ENCODE measurements around the gene E2F1. TPM values are rescaled to one million over a fixed set of nuclear protein-coding genes. Genes with fewer than 3 reads are reported as not detected.

The E2F1 gene
- total RNA-seq, 2 donors from 2014 or later, result 4.6 to 23.3 TPM

DNA sequence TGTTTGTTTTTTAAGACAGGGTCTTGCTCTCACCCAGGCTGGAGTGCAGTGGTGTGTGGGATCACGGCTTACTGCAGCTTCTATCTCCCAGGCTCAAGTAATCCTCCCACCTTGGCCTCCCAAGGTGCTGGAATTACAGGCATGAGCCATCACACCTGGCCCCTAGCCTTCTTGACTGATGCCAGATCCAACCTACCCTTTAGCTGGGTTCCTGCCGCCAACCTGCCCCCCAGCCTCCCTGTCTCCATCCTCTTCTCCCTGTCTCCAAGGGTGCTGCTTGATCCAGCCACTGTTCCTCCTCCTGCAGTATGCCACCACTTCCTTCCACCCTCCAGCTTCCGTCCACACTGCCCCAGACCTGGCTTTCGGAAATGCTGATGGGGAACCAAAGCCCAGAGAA, 27.3 kb downstream of the E2F1 start:
- Histone ChIP-seq H3K9ac (ENCODE audit: low read depth in 2 of 2, low read length in 2 of 2) (no peak overlapping the region), H3K27ac (no peak overlapping the region), H3K27me3 (no peaks in the 10 kb centered on the region), H3K4me1 (peaks cover under 1% of the 10 kb centered on the region), H3K9me3 (no peaks in the 10 kb centered on the region), H3K36me3 (no peaks in the 10 kb centered on the region), H3K4me3 (no peak overlapping the region)
- TF ChIP-seq, protein P1, sequence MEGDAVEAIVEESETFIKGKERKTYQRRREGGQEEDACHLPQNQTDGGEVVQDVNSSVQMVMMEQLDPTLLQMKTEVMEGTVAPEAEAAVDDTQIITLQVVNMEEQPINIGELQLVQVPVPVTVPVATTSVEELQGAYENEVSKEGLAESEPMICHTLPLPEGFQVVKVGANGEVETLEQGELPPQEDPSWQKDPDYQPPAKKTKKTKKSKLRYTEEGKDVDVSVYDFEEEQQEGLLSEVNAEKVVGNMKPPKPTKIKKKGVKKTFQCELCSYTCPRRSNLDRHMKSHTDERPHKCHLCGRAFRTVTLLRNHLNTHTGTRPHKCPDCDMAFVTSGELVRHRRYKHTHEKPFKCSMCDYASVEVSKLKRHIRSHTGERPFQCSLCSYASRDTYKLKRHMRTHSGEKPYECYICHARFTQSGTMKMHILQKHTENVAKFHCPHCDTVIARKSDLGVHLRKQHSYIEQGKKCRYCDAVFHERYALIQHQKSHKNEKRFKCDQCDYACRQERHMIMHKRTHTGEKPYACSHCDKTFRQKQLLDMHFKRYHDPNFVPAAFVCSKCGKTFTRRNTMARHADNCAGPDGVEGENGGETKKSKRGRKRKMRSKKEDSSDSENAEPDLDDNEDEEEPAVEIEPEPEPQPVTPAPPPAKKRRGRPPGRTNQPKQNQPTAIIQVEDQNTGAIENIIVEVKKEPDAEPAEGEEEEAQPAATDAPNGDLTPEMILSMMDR (IDR thresholded peaks at IDR 0.05), result no peak
- DNase-seq, result no peak
- intact Hi-C loops (cut with DNase I), result no loop called here

- Histone ChIP-seq H3K4me1 (peaks cover 5% of the 10 kb centered on the region), H3K27ac (no peak overlapping the region), H3K9ac (ENCODE audit: low read depth in 2 of 2, low read length in 2 of 2) (no peak overlapping the region), H3K9me3 (no peaks in the 10 kb centered on the region), H3K27me3 (no peaks in the 10 kb centered on the region), H3K36me3 (no peaks in the 10 kb centered on the region), H3K4me3 (no peak overlapping the region)
- no peak for DNase-seq
- intact Hi-C loops (cut with DNase I), result no loop called here
- TF ChIP-seq, protein P1 (IDR thresholded peaks at IDR 0.05), result no peak
Observed at GRCh38 chr20:33658510-33658909, 27.7 kb downstream of the E2F1 start.

DNA sequence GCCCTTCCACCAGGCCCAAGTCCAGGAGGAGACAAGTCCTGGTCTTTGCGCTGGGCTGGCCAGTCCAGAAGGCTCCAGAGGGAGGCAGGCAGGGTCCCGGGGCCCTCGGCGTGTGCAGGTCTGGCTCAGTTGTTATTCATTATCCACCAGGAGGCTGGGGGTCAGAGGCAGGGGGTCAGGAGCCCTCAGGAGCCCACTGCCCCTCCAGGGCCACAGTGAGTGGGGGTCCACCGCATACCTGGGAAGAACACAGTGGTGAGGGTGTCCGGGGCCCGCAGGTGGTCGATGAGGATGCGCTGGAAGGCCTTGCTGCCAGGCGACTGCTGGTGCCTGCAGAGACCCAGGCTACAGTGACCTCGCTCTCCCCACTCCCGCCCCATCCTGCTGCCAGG, 28.5 kb downstream of the E2F1 start:
- Histone ChIP-seq H3K4me3 (no peak overlapping the region), H3K9me3 (no peaks in the 10 kb centered on the region), H3K27me3 (no peaks in the 10 kb centered on the region), H3K36me3 (no peaks in the 10 kb centered on the region), H3K27ac (no peak overlapping the region), H3K4me1 (peaks cover 6% of the 10 kb centered on the region), H3K9ac (ENCODE audit: low read depth in 2 of 2, low read length in 2 of 2) (no peak overlapping the region)
- intact Hi-C loops (cut with DNase I), result no loop called here
- TF ChIP-seq, protein P1 (IDR thresholded peaks at IDR 0.05), result no peak
- DNase-seq, result no peak

GRCh38 chr20:33656783-33657703, 29.1 kb downstream of the E2F1 start:
- H3K27ac ChIP-seq, result no peak overlapping the region
- no peak for DNase-seq
- no peaks in the 10 kb centered on the region for H3K27me3 ChIP-seq
- H3K9me3 ChIP-seq, result no peaks in the 10 kb centered on the region
- TF ChIP-seq, protein P1 (IDR thresholded peaks at IDR 0.05), result no peak
- H3K36me3 ChIP-seq, result no peaks in the 10 kb centered on the region
- H3K9ac ChIP-seq (ENCODE audit: low read depth in 2 of 2, low read length in 2 of 2), result no peak overlapping the region
- intact Hi-C loops (cut with DNase I), result no loop called here
- no peak overlapping the region for H3K4me3 ChIP-seq
- H3K4me1 ChIP-seq, result peaks cover 6% of the 10 kb centered on the region

DNA sequence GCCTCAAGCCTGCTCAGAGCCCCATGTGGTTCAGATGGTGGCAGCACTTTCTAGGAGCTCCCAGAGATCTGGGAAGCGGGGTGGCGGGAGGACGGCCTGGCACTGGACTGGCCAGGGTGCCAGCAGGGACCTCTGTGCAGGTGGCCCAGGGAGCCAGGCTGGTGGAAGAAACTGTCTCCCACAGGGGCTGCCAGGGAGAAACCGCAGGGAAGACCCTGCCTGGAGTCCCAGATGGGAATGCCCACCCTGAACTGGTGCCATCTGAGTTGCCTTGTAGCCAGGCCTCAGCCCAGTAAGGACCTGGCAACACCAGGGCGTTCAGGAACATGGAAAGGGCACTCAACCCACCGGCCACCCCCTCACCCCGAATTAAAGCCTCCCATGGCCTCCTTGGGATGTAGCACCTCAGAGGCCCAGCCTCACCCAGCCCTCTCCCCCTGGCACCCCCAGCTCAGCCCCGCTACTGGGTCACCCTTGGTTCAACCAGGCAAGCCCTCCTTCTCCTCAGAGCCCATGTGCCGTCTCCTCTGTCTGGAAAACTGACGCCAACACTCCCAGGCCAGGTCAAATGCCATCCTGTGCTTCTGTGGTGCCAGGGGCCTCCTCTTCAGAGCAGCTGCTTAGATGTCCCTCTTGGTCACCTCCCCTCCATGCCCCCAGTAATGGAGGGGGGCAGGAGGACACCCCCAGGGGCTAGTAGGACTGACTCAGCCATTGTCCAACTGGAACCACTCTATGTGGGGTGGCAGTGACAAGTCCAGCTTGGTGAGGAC, 30.0 kb downstream of the E2F1 start:
- peaks cover 6% of the 10 kb centered on the region for H3K4me1 ChIP-seq
- TF ChIP-seq, protein P1 (IDR thresholded peaks at IDR 0.05), result no peak
- H3K27ac ChIP-seq, result no peak overlapping the region
- no peak for DNase-seq
- intact Hi-C loops (cut with DNase I), result no loop called here
- no peak overlapping the region for H3K9ac ChIP-seq (ENCODE audit: low read depth in 2 of 2, low read length in 2 of 2)
- H3K9me3 ChIP-seq, result no peaks in the 10 kb centered on the region
- H3K27me3 ChIP-seq, result no peaks in the 10 kb centered on the region
- H3K4me3 ChIP-seq, result no peak overlapping the region
- no peaks in the 10 kb centered on the region for H3K36me3 ChIP-seq

Data from colonic mucosa (tissue), 4 donors.